Middle frontal gyrus (tissue), 1 donor: Measurements from ENCODE around the gene ADARB1.

Experiments used
- DNase-seq: peaks from one replicate; pipeline ENCODE4 v3.0.0-alpha.2; 2015; ENCODE audit warnings: low spot score; ENCODE audit errors: extremely low spot score

ADARB1 gene

DNA sequence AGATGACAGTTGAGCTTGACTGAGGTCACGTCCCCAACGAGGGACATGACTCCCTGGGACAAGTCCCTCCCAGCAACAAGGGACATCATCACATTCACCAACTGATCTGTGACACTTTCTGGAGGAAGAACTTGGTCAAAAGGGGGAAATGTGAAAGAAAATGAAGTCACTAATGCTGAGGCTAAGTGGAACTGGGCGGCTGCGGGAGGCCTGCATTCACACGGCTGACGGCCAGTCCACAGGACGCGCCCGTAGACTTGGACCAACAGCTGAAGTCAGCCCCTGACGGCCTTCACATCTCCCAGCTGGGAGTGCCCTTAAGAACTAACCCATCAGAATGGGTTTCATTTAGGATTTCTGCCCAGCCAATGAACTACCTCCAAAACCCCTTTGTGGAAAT lies 186.7 kb downstream of the ADARB1 start:
- no peak for DNase-seq

DNA sequence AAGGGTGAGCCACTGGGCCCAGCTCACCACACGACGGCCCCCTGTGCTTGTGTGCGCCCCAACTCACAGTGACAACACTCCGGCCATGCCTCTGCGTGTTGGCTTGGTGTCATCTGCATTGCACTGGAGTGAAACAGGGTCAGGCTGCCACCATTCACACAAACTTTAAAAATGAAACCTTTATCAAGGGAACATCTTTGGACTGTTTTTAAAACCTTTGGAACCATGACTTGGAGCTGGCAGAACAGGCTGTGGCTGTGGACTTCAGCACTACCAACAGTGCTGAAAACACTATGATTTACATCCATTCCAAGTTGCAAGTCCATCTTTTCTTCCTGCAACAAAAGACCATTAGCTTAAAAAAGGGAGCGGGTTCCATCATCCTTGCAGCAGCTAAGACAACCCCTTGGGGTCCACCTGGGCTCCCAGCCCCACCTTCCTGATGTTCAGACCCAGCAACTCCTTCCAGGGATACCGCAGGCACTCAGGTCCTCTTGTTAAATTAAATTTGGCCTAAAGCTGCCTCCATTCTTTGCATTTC lies 187.7 kb downstream of the ADARB1 start:
- no peak for DNase-seq

DNA sequence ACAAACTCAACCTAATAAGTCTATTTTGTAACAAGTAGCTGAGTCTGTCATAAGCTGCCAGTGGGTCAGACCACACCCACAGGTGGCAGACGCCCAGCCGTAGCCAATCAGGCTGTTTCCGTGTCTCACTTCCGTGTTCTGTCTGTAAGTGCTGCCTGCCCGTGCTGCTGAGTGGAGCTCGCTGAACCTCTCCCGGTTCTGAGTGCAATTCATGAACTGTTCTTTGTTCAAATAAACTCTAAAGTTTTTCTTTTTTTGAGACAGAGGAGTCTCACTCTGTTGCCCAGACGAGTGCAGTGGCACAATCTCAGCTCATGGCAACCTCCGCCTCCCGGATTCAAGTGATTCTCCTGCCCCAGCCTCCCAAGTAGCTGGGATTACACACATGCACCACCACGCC lies 188.2 kb downstream of the ADARB1 start:
- DNase-seq = no peak

DNA sequence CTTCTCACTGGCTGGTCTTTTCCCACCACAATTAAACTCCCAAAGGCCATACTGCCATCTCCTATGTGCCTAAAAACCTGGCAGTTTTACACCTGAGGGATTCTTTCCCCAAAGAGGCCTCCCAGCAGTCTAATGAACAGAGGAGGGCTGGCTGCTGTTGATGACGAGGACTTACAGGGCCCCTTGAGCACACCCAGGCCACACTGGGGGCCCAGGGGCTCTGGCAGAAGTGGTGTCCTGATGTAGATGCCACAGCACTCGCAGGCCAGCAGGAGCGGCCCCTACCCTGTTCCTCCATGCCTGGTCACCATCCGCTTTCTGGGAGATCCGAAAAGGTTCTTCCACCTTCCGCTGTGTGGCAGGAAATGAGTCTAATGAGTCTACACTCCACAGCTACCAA lies 189.2 kb downstream of the ADARB1 start:
- no peak for DNase-seq

DNA sequence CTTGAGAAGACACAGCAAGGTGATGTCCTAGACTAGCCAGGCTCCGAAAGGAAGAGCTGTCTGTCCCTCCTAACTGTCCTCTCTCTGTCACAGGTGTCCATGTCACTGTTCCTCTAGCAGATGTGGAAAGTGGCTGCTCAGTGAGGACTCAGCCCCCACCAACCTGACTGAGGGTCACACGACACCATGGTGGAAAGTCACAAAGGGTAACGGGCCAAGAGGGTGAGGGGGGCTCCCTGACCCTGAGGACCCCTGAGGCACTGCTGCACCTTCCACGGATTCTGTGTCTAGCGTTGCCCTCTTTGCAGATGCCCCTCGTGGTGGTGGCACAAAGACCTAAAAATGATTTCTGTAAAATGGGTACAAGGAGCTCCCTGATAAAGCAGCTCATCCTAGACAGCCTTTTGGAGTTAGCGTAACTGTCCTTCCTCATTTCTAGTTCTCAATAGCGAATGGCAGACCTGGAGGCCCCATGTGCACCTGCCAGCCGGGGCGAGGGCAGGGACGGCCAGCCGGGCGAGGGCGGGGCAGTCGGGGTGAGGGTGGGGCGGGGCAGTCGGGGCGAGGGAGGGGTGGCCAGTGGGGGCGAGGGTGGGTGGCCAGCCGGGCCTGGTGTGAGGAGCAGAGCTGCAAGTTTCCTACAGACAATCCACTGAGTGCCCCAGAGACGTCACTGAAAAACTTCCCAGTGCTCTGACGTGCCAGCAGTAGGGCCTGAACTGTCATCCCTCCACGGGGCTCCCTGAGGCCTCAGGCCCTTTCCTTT lies 189.9 kb downstream of the ADARB1 start:
- DNase-seq = no peak

DNA sequence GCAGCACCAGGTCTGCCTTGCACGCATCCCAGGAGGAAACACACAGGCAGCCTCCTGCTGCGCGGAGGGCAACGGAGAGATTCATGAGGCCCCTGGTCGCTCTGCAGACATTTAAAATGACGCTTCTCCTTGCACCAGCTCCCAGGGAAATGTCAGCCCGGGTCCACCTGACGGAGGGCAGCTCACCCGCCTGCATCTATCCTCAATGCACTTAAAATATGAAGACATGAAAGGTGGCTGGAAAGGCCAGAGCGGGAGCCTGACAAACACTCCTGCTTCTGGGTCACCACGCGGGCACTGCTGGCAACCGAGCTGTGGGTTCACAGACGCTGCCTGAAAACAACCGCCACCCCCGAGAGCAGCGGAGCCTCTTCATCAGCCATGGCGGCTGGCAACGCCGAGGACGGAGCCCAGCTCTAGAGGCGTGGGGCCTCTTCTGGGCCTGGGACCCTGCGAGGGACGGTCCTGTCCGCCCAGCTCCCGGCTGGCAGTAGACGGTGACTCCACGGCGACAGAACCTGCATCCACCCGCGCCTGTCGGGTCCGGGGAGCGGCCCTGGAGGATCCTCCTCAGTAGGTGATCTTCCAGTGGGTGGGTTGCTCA lies 190.6 kb downstream of the ADARB1 start:
- DNase-seq = no peak

DNA sequence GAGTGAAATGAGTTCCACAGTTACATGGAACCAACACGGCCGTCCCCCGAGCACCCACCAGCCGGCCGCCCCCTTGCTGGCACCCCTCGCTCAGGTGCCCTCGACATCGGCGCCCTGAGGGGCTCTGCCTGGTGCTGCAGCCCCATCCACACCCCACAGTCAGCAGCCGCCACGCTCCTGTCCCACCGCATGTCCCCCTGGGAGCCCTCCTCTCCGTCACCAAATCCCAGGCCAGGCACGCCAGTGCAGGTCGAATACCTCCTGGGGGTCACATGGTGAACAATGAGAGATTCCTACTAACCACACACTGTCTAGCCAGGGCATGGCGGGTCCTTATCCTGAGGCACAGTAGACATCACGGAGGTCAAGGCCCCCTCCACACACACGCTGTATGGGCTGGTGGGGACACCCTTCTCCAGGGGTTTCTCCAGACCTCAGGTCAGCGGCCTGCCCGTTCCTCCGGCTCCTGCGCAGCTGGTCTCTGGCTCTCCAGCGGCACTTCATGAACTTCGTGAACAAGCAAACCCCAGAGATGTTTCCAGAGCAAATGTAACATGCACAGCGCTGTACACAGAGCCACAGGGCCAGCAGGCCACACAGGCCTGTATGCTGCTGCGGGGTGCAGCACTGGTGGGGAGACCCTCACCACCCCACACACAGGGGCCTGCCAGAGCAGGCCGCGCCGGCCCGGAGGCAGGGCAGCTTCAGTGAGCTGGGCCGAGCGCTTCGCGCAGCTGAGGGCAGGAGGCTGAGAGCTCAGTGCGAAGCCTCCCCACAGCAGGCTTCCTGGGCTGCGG lies 191.5 kb downstream of the ADARB1 start:
- no peak for DNase-seq

DNA sequence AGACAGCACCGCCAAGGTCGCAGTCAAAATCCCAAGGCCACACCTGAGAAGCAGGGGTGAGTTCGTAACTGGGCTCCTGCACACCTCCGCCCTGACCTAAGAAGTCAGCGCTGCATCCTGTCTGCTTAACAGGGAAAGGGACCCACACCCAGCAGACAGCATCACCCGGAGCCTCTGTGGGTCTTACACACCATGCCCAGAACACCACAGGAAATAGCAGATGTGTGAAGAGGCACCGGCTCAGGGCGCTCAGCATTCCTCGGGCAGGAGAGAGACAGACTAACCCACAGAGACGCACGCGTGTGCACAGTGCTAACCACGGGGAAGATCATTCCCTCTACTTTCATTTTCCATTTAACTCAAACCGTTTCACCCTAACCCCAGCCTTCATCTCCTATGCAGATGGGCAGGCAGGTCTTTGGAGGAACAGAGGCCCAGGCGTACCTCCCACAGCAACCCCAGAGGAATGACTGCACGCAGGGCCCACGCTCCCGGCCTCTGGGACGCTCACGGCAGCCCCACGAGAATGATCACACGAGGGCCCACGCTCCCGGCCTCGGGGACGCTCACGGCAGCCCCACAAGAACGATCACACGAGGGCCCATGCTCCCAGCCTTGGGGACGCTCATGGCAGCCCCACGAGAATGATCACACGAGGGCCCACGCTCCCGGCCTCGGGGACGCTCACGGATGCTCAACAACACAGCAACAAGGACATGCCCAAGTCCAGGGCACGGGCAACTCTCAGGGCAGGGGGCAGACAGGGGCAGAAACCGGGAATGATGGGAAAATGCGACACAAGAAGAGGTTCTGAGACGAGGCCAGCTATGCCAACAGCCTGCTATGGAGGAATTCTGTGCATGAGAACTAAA lies 192.4 kb downstream of the ADARB1 start:
- DNase-seq = no peak

DNA sequence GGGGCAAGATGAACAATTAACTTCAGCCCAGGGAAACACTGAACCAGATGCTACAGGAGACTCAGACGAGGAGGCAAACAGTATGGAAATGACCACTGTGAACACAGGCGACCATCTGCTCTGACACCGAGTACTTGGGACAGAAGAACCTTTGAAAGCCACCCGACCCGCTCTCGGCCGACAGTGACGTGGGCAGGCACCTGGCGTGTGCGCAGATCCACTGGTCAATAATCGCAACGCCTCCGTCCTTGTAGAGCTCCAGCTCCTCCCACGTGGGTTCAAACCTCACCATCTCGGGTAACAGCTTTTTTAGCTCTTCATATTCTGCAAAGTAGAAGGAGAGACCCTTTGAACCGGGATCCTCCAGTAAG lies 193.0 kb downstream of the ADARB1 start:
- DNase-seq = no peak

DNA sequence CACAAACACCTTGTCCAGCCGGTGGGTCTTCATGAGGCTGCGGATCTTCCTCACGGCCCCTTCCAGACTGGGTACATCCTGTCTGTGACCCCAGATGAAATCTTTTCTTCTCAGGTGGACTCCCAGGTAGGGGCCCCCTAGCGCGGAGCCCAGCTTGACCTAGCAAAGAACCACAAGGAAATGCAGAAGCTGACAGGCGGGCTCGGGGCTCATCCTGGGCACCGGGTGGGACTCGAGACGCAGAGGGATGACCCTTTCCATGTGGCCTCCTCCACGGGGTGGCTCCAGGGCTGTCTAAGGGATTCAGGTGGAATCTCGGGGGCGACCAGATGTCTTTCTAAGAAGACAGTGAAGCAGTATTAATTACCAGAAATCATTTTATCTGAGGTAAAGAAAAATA lies 195.5 kb downstream of the ADARB1 start:
- no peak for DNase-seq

DNA sequence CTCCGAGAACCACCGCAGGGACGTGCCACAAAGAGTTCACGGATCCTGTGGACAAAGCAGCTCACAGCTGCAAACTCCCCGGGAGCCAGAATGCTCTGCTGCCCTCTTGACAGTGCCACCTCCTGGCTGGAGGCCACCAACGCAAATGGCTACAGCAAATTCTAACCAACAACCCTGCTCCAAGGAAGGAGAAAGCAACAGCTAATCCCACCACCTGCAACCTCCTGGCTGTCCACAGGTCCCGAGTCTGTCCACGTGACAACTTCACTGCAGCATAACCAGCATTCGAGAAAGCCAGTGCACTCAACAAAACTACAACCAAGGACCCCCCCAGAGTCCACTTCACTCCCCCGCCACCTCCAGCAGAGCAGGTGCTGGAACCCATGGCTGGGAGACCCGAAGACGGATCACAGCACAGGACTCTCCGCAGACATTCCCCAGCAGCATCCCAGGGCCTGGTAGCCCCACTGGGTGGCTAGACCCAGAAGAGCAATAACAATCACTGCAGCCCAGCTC lies 196.0 kb downstream of the ADARB1 start:
- DNase-seq = no peak
